Testis (tissue), 3 donors: Measurements from ENCODE around the gene APOBEC3A. TPM values are rescaled to one million over a fixed set of nuclear protein-coding genes. Genes with fewer than 3 reads are reported as not detected.

Experiments
- DNase-seq: peaks from one replicate; pipeline ENCODE4 v3.0.0-alpha.2; 2019
- H3K27ac ChIP-seq, 2 donors: fragments of 200-600 bp; sonication (generic); one replicate each; pipeline ENCODE4 v1.5.1; 2019
- H3K27me3 ChIP-seq: fragments of 200-600 bp; sonication (generic); one replicate; pipeline ENCODE4 v1.5.1; 2019
- H3K36me3 ChIP-seq: fragments of 200-600 bp; sonication (generic); one replicate; pipeline ENCODE4 v1.5.1; 2017; ENCODE audit warnings: low read depth; ENCODE audit errors: missing control alignments
- H3K4me1 ChIP-seq: fragments of 200-600 bp; sonication (generic); one replicate; pipeline ENCODE4 v1.5.1; 2019
- H3K4me3 ChIP-seq, 2 donors: fragments of 200-600 bp; sonication (generic); one replicate each; pipeline ENCODE4 v1.5.1; 2017 to 2019
- H3K9me3 ChIP-seq: fragments of 200-600 bp; sonication (generic); one replicate; pipeline ENCODE4 v1.5.1; 2017
- POLR2A ChIP-seq: fragments of 450-650 bp; IDR thresholded peaks from one replicate; pipeline ENCODE4 v1.6.1; 2017; ENCODE audit warnings: antibody characterized with exemption, mild to moderate bottlenecking, moderate library complexity
- WGBS, 2 donors: methylation state at CpG; one replicate each; pipeline ENCODE4 v1.1.5; 2018; 5-methylcytosine and 5-hydroxymethylcytosine counted together
- intact Hi-C: fragments of 100-400 bp; cut with DNase I; formaldehyde crosslinking; loops from one replicate; pipeline ENCODE4 v1.15.1; 2023; ENCODE audit warnings: low total_unique reads
- polyA plus RNA-seq: library from polyadenylated mRNA; stranded (reverse); fragments of 350-450 nt; fragmentation: Illumina TruSeq; extraction: RNeasy Lipid Tissue Mini Kit (QIAGEN cat#74804); gene quantifications from one replicate; pipeline ENCODE4 v1.2.3, GENCODE V29; 2014; ENCODE audit warnings: low read depth, low replicate concordance; ENCODE audit not compliant: insufficient read depth
- total RNA-seq, 2 donors: library from RNA; depleted of rRNA; stranded (reverse); fragments of >200 nt; gene quantifications; one replicate each; pipeline ENCODE4 v1.2.3, GENCODE V29; 2016
- TF ChIP-seq, protein P1 (sequence below), 3 experiments: fragments of 450-650 bp in 2 of 3; fragments of 200-600 bp in 1 of 3; sonication (generic) in 1 of 3; IDR thresholded peaks; one replicate each; pipeline ENCODE4 v1.5.1; 2016 to 2019; ENCODE audit warnings: antibody characterized with exemption in 3 of 3, mild to moderate bottlenecking in 2 of 3, moderate library complexity in 1 of 3

APOBEC3A gene
- total and polyA plus RNA-seq, 3 donors from 2014 or later, result 0.50 to 1.1 TPM; not detected in 1

DNA sequence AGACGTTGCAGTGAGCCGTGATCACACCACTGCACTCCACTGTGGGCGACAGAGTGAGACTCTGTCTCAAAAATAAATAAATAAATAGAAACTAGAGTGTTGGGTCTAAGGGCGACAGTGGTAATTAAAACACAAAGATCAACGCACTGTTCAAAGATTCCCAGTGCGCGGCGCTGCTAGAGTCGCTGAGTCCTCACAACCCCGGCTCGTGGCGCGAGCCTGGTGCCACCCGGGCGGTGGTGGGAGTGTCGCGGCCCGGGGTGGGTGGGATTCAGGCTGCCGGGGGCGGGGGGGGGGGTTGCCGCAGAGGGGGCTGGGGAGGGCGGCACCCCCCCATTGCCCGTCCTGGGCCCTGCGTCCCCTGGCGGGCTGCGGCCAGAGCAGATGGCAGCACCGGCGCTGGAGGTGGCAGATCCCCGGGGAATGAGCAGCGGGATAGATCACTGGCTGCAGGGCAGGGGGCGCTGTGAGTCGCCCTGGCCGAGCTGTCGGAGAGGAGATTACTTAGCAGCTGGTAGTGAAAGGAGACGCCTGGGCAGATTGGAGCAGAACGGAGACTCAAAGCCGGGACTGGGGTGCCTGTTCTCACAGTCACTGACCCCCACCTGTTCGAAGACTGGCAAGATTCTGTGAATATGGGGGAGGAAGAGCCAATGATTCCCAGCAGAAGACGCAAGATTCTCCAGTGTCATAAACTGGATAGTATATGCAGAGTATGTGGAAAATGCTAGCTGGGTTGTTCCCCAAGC lies 30.2 kb upstream of the APOBEC3A start:
- Histone ChIP-seq H3K27me3 (no peaks in the 10 kb centered on the region), H3K9me3 (no peaks in the 10 kb centered on the region), H3K36me3 (no peaks in the 10 kb centered on the region), H3K4me3 (peak overlapping the region in 1 of 2 donors; percentile 46), H3K4me1 (peaks cover 14% of the 10 kb centered on the region), H3K27ac (no peak overlapping the region)
- WGBS, 2 donors, result 12 to 17% methylated on average over 18 to 37 of the region's 39 CpGs
- DNase-seq, result peak; percentile 82
- intact Hi-C loops, result loop anchor here (10.0 kb wide), 1 partner anchor 52 kb away; the partner anchor contains the start of gene CBX6
- no peak for TF ChIP-seq POLR2A
- TF ChIP-seq, protein P1, sequence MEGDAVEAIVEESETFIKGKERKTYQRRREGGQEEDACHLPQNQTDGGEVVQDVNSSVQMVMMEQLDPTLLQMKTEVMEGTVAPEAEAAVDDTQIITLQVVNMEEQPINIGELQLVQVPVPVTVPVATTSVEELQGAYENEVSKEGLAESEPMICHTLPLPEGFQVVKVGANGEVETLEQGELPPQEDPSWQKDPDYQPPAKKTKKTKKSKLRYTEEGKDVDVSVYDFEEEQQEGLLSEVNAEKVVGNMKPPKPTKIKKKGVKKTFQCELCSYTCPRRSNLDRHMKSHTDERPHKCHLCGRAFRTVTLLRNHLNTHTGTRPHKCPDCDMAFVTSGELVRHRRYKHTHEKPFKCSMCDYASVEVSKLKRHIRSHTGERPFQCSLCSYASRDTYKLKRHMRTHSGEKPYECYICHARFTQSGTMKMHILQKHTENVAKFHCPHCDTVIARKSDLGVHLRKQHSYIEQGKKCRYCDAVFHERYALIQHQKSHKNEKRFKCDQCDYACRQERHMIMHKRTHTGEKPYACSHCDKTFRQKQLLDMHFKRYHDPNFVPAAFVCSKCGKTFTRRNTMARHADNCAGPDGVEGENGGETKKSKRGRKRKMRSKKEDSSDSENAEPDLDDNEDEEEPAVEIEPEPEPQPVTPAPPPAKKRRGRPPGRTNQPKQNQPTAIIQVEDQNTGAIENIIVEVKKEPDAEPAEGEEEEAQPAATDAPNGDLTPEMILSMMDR (IDR thresholded peaks at IDR 0.05), result peak; percentile 32 to 54 (median 36)

DNA sequence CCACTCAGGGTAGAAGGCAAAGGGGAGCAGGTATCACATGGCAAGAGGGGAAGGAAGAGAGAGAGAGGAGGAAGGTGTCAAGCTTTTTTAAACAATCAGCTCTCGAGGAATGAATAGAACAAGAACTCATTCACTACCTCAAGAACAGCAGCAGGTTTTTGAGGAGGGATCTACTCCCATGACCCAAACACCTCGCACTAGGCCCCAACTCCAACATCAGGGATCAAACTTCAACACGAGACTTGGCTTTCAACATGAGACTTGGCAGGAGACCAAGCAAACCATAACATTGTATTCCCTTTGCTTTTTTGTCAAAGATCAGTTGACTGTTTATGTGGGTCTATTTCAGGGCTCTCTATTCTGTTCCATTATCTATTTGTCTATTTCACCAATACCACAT lies 26.9 kb upstream of the APOBEC3A start:
- DNase-seq, result no peak
- TF ChIP-seq, protein P1 (IDR thresholded peaks at IDR 0.05), result no peak
- TF ChIP-seq POLR2A, result no peak
- Histone ChIP-seq H3K27me3 (no peaks in the 10 kb centered on the region), H3K36me3 (no peaks in the 10 kb centered on the region), H3K4me1 (no peaks in the 10 kb centered on the region), H3K27ac (no peak overlapping the region), H3K9me3 (no peaks in the 10 kb centered on the region), H3K4me3 (no peak overlapping the region)
- 76 to 82% methylated on average over 3 of the region's 3 CpGs for WGBS, 2 donors
- intact Hi-C loops, result no loop called here

DNA sequence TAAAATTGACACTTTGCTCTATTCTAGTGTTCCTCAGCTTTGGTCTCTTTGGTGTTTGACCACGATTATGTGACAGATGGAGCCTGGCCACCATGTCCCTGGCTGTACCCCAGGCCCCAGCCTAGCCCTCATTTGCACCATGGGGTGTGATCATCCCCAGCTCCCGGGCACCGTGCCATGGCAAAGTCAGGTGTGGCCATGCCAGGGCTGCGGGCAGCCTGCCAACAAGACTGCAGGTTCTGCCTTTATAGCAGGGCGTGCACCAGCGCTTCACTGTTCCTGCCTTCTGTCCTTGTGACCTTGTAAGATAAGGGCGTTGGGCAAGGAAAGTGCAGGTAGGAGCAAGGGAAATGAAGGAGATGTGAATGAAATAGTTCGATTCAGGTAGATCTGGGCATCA lies 22.4 kb upstream of the APOBEC3A start:
- Histone ChIP-seq H3K4me3 (no peak overlapping the region), H3K27ac (no peak overlapping the region), H3K27me3 (no peaks in the 10 kb centered on the region), H3K36me3 (no peaks in the 10 kb centered on the region), H3K9me3 (no peaks in the 10 kb centered on the region), H3K4me1 (no peaks in the 10 kb centered on the region)
- intact Hi-C loops, result no loop called here
- WGBS, 2 donors, result 65 to 80% methylated on average over 8 of the region's 8 CpGs
- no peak for DNase-seq
- no peak for TF ChIP-seq POLR2A
- TF ChIP-seq, protein P1 (IDR thresholded peaks at IDR 0.05), result no peak

DNA sequence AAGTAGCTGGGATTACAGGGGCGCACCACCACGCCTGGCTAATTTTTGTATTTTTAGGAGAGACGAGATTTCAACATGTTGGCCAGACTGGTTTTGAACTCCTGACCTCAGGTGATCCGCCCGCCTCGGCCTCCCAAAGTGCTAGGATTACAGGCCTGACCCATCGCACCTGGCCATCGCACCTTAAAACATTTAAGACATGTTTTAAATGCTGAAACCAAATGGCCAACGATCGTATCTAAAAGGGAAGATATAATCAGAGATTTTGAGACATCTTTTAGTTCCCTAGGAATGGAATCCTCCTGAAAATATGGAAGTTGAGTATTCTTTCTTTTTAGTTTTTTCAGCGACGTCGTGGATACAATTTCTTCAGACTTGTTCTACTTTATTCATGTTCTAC lies 21.8 kb upstream of the APOBEC3A start:
- H3K9me3 ChIP-seq, result no peaks in the 10 kb centered on the region
- WGBS, 2 donors, result 92 to 94% methylated on average over 13 of the region's 13 CpGs
- no peak overlapping the region for H3K27ac ChIP-seq
- no peaks in the 10 kb centered on the region for H3K27me3 ChIP-seq
- H3K4me1 ChIP-seq, result no peaks in the 10 kb centered on the region
- no peak for TF ChIP-seq POLR2A
- TF ChIP-seq, protein P1 (IDR thresholded peaks at IDR 0.05), result no peak
- no peak overlapping the region for H3K4me3 ChIP-seq
- DNase-seq, result no peak
- intact Hi-C loops, result no loop called here
- H3K36me3 ChIP-seq, result no peaks in the 10 kb centered on the region

DNA sequence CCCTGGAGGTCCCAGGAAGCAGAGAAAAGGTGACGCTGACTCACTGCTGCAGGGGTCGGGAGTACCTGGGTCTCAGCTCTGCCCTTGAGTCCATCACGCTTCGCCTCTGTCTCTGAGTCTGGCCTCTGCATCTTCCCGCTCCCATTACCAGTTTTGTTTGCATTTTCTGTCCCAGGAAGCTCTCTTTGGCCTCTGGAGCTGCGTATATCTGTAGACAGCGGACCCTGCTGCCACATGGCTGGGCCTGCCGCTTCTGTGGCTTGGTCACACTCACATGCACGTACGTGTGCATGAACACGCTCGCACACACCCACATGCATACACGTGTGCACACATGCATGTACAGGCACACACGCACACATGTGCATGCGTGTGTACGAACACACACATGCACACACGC lies 20.8 kb upstream of the APOBEC3A start:
- Histone ChIP-seq H3K4me3 (no peak overlapping the region), H3K4me1 (no peaks in the 10 kb centered on the region), H3K36me3 (no peaks in the 10 kb centered on the region), H3K27me3 (no peaks in the 10 kb centered on the region), H3K27ac (no peak overlapping the region), H3K9me3 (no peaks in the 10 kb centered on the region)
- 78 to 86% methylated on average over 10 to 17 of the region's 17 CpGs for WGBS, 2 donors
- no peak for TF ChIP-seq POLR2A
- TF ChIP-seq, protein P1 (IDR thresholded peaks at IDR 0.05), result no peak
- DNase-seq, result no peak
- intact Hi-C loops, result no loop called here
